ENCODE results near the gene LAMP5.

- TF ChIP-seq SIN3A (IDR thresholded peaks at IDR 0.05; ENCODE audit: borderline replicate concordance, insufficient read depth, low read length) = no peak
- no peak for TF ChIP-seq POLR2AphosphoS5 (IDR thresholded peaks at IDR 0.05; ENCODE audit: low read depth, low read length)
- TF ChIP-seq REST (IDR thresholded peaks at IDR 0.05; ENCODE audit: insufficient read depth in 1 of 2, low read depth in 2 of 2, low read length in 2 of 2) = no peak
- TF ChIP-seq TAF1 (IDR thresholded peaks at IDR 0.05; ENCODE audit: borderline replicate concordance, insufficient read depth, low read length) = no peak
- no peak for TF ChIP-seq FOXP2 (optimal IDR thresholded peaks at IDR 0.05; ENCODE audit: borderline replicate concordance, extremely low read depth, extremely low read length, insufficient read depth)
These were observed 26.3 kb upstream of the LAMP5 start for GRCh38 chr20:9488063-9488462.

Data from PFSK-1 (cell line).